ENCODE data around the gene PAPSS2. TPM values are rescaled to one million over a fixed set of nuclear protein-coding genes. Genes with fewer than 3 reads are reported as not detected.
A peak's percentile ranks its signal among the peaks of the same experiment; 100 is the strongest.

Gene PAPSS2
- total and polyA plus RNA-seq, 2 experiments from 2014 or later: 38.3 to 58.0 TPM

GRCh38 chr10:87685832-87686574 is 26.3 kb downstream of the PAPSS2 start:
- H3K9me3 ChIP-seq (ENCODE audit: low read depth): no peaks in the 10 kb centered on the region
- WGBS (ENCODE audit: low lambda C conversion rate, missing lambda C conversion rate): 80% methylated on average over 5 of the region's 5 CpGs
- H3K4me1 ChIP-seq (ENCODE audit: insufficient read depth): no peaks in the 10 kb centered on the region
- H3K4me2 ChIP-seq: no peak overlapping the region
- H3K27me3 ChIP-seq: no peaks in the 10 kb centered on the region
- no peak overlapping the region for H2AFZ ChIP-seq
- peaks cover 20% of the 10 kb centered on the region for H3K79me2 ChIP-seq
- H3K36me3 ChIP-seq (replicated peaks; ENCODE audit: insufficient read depth, low read depth): no peaks in the 10 kb centered on the region
- no peak for TF ChIP-seq EZH2phosphoT487 (IDR thresholded peaks at IDR 0.05; ENCODE audit: low read depth, severe bottlenecking, unreplicated experiment)
- no peak for TF ChIP-seq EZH2 (IDR thresholded peaks at IDR 0.05; ENCODE audit: borderline replicate concordance)
- no peak for TF ChIP-seq CTCF (IDR thresholded peaks at IDR 0.05; ENCODE audit: poor library complexity)
- no peaks in the 10 kb centered on the region for H4K20me1 ChIP-seq (ENCODE audit: insufficient read depth, poor library complexity, severe bottlenecking)
- H3K4me3 ChIP-seq: no peak overlapping the region
- no peaks in the 10 kb centered on the region for H3K9me2 ChIP-seq (replicated peaks; ENCODE audit: insufficient read depth)
- no peak overlapping the region for H3K27ac ChIP-seq
- no peak for DNase-seq (ENCODE audit: low spot score)

- Histone ChIP-seq H3K4me2 (no peak overlapping the region), H3K27ac (no peak overlapping the region), H3K9me3 (ENCODE audit: low read depth) (no peaks in the 10 kb centered on the region), H3K9me2 (replicated peaks; ENCODE audit: insufficient read depth) (no peaks in the 10 kb centered on the region), H3K4me1 (ENCODE audit: insufficient read depth) (no peaks in the 10 kb centered on the region), H3K4me3 (no peak overlapping the region), H4K20me1 (ENCODE audit: insufficient read depth, poor library complexity, severe bottlenecking) (no peaks in the 10 kb centered on the region), H3K36me3 (replicated peaks; ENCODE audit: insufficient read depth, low read depth) (no peaks in the 10 kb centered on the region), H3K27me3 (no peaks in the 10 kb centered on the region), H3K79me2 (peaks cover 24% of the 10 kb centered on the region), H2AFZ (no peak overlapping the region)
- DNase-seq (ENCODE audit: low spot score): no peak
- TF ChIP-seq CTCF (IDR thresholded peaks at IDR 0.05; ENCODE audit: poor library complexity) (no peak), EZH2phosphoT487 (IDR thresholded peaks at IDR 0.05; ENCODE audit: low read depth, severe bottlenecking, unreplicated experiment) (no peak), EZH2 (IDR thresholded peaks at IDR 0.05; ENCODE audit: borderline replicate concordance) (no peak)
- 93% methylated on average over 3 of the region's 3 CpGs for WGBS (ENCODE audit: low lambda C conversion rate, missing lambda C conversion rate)
These were observed 31.9 kb downstream of the PAPSS2 start for GRCh38 chr10:87691506-87692070.

GRCh38 chr10:87692956-87693484 is 33.3 kb downstream of the PAPSS2 start:
- Histone ChIP-seq H4K20me1 (ENCODE audit: insufficient read depth, poor library complexity, severe bottlenecking) (no peaks in the 10 kb centered on the region), H3K4me2 (no peak overlapping the region), H3K79me2 (peaks cover 24% of the 10 kb centered on the region), H3K27ac (peak overlapping the region; percentile 81), H3K9me3 (ENCODE audit: low read depth) (no peaks in the 10 kb centered on the region), H3K4me1 (ENCODE audit: insufficient read depth) (no peaks in the 10 kb centered on the region), H2AFZ (no peak overlapping the region), H3K9me2 (replicated peaks; ENCODE audit: insufficient read depth) (no peaks in the 10 kb centered on the region), H3K27me3 (no peaks in the 10 kb centered on the region), H3K36me3 (replicated peaks; ENCODE audit: insufficient read depth, low read depth) (no peaks in the 10 kb centered on the region), H3K4me3 (no peak overlapping the region)
- no peak for DNase-seq (ENCODE audit: low spot score)
- WGBS (ENCODE audit: low lambda C conversion rate, missing lambda C conversion rate): 93% methylated on average over 3 of the region's 3 CpGs
- TF ChIP-seq EZH2phosphoT487 (IDR thresholded peaks at IDR 0.05; ENCODE audit: low read depth, severe bottlenecking, unreplicated experiment) (no peak), EZH2 (IDR thresholded peaks at IDR 0.05; ENCODE audit: borderline replicate concordance) (no peak), CTCF (IDR thresholded peaks at IDR 0.05; ENCODE audit: poor library complexity) (no peak)
